Stimulated activated CD4-positive, alpha-beta T cell treated with anti-CD3 and anti-CD28 coated beads, Interleukin-15, amount 100 ng/mL, for 1 hour (primary cell): ENCODE results near the gene CDC14A.
A peak's percentile ranks its signal among the peaks of the same experiment; 100 is the strongest.
"Not testable (repeated sequence)": the region's sequence is repeated elsewhere in the genome, so short reads cannot be mapped to it uniquely, and the experiment has no call there.

Experiments
- DNase-seq, 2 donors: peaks; one replicate each; pipeline ENCODE4 v3.0.0-alpha.2; 2020; ENCODE audit warnings: low read depth in 1 of 2, low spot score in 1 of 2

Gene CDC14A

DNA sequence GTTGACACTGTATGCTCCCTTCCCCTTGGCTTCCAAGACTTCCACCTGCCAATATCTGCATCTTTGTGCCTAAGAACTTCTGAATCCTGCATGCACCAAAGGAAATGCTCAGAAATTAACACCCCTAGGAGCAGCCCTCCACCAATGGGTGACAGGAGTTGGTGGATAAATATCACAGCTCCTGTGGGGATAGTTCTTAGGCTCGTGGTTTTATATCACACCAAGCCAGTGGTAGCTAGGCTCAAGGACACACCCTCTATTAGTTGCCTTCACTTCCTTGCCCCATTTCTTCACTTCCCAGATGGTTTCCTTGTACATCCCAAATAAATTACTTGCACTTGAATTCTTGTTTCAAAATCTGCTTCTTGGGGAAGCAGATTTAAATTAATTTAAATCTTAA lies 16.9 kb upstream of the CDC14A start:
- DNase-seq, result no peak

DNA sequence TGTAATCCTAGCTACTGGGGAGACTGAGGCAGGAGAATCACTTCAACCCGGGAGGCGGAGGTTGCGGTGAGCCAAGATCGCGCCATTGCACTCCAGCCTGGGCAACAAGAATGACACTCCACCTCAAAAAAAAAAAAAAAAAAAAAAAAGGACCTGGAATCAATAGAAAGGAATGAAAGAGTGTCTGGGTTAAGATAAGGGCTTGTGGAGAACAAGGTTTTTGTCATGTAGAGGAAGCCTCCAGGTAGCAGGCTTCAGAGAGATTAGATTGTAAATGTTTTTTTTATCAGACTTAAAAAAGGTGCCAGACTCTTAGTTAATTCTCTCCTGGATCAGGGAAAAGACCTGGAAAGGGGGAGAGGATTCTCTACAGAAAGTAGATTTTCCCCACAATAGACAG lies 14.4 kb upstream of the CDC14A start:
- not testable (repeated sequence) for DNase-seq

GRCh38 chr1:100339735-100340134 lies 12.6 kb upstream of the CDC14A start:
- DNase-seq, result not testable (repeated sequence)

DNA sequence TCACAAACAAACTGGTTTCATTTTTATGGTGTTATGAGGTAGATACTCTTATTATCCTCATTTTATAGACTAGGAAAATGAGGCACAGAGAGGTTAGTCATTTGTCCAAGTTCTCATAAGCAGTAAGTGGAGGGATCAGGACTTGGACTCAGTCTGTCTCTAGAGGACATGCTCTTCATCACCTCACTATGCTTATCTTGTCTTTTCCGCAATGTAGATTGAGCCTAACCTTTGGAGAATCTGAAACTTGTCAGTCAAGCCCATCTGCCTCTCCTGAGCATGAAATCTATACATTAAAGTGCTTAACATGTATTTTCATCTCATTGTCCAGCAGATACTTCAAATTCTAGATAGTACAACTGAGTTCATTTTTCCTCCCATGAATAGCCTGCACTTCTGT lies 11.8 kb upstream of the CDC14A start:
- no peak for DNase-seq

GRCh38 chr1:100342348-100342747 lies 10.0 kb upstream of the CDC14A start:
- DNase-seq, result no peak

- no peak for DNase-seq
Measured at GRCh38 chr1:100343897-100344296, 8.4 kb upstream of the CDC14A start.

DNA sequence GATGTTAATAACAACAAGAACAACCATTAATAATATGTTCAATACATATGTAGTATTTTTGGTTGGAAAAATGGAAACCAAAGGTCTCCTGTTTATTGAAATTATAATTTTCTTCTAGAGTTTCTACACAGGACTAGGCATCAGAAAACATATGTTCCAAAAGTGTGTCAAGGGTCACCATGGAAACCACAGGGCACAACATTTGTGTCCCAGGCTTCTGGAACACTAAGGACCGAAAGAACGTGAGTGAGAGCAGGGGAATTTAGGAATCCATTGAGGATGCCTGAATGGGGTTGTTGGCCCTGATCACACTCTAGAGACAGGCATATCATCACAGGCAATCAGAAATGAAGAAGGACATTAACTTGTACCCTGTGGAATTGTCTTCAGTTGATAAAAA lies 7.5 kb upstream of the CDC14A start:
- DNase-seq, result no peak

- no peak for DNase-seq
Measured at GRCh38 chr1:100346387-100346786, 5.9 kb upstream of the CDC14A start.

- no peak for DNase-seq
Measured at GRCh38 chr1:100347009-100347966, 5.0 kb upstream of the CDC14A start.

DNA sequence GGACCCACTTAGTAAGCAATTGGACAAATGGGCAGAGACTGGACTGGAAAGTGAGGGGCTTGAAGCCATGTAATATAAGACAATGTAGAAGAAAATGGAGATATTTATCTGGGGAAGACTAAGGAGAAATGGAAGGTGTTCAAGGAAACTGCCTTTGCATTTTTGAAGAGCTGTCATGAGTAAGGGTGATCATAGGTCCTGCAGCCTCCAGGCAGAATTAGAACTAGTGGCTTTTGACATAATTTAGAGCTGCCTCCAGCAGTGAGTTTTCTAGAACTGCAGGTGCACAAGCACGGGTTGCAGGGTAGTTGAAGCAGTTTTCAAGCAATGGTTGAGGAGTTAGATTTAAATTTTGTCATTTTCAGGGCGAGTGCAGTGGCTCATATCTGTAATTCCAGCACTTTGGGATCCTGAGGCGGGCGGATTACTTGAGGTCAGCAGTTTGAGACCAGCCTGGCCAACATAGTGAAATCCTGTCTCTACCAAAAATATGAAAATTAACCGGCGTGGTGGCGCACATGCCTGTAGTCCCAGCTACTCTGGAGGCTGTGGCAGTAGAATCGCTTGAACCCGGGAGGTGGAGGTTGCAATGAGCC lies 3.7 kb upstream of the CDC14A start:
- no peak for DNase-seq

- DNase-seq, result no peak
Measured at GRCh38 chr1:100349246-100349645, 3.1 kb upstream of the CDC14A start.

DNA sequence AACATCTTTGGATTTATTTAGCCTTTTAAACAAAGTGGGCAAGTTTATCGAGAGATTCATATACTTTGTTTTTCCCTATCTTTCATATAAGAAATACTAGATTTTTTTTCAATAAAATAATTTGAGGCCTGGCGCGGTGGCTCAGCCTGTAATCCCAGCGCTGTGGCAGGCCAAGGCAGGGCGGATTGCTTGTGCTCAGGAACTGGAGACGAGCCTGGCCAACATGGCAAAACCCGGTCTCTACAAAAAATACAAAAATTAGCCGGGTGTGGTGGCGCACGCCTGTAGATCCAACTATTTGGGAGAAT lies 1.6 kb upstream of the CDC14A start:
- DNase-seq, result no peak

GRCh38 chr1:100351095-100351887 lies 1.0 kb upstream of the CDC14A start:
- peak; percentile 66 to 71 for DNase-seq

DNA sequence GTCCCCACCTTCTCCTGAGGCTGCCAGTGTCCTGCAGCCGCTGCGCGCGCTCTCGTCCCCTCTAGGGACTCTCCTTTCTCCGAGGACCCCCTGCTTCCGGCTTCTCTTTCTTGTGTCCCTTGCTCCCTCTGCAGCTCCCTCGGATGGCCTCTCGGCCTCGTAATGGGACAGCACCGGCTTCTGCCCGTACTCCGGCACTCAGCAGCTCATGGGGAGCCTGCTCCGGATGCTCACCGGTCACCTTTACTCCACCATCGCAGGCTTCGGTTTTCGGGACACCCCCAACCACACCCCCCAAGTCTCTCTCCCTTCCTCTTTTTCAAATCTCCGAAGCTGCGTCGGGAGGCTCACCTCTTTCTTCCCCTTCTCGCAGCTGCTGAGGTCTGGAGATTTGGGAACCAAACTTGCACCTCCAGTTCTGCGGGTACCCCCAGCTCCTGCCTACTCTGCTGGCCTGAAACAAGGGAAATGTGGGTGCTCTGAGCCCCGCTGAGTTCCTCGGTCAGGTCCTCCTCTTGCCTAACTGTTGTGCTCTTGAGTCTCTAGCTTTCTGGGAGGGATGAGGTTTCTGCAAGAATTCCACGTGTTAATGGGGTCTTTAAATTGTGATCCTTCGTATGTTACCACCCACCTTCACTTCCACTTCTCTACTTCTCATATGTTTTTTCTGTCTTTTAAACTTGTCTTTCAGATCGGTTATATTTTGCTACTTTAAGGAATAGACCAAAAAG lies 930 bp downstream of the CDC14A start:
- peak in 1 of 2 donors; percentile 10 for DNase-seq

DNA sequence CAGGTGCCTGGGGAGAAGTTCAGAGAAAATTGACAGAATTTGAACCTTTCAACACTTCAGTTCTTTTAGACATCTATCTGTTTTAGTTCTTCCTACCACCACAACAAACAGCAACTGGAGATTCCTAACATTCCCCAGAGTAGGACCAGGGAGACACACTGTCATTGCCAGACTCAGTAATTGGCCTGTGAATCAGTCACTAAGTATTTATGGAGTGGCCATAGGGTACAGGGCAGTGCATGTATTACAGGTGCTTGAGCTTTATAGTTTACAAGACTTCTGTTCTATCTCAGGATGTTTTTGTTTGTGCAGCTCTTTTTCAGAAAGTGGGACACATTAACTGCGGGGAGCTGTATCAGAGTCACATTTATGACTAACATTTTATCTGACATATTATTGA lies 1.7 kb downstream of the CDC14A start:
- DNase-seq, result no peak

GRCh38 chr1:100354971-100355394 lies 2.7 kb downstream of the CDC14A start:
- no peak for DNase-seq

DNA sequence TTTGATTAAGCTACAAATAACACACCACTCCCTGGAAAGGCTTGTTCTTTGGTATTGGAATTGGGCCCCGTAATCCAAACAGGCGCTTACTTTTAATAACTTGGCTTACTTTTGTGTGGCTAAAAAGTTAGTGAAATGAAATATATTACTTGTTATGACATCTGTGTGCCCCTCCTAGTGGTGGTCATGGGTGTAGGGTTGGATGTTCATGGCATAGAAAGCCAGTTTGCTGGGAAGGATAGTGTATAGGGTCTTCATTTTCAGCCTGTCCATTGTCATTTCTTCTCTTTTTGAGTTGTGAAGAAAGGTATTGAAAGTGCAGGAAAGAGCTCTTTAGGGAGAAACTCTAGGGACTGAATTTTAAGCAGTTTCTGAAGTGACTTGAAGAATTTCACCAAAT lies 5.9 kb downstream of the CDC14A start:
- DNase-seq, result no peak

DNA sequence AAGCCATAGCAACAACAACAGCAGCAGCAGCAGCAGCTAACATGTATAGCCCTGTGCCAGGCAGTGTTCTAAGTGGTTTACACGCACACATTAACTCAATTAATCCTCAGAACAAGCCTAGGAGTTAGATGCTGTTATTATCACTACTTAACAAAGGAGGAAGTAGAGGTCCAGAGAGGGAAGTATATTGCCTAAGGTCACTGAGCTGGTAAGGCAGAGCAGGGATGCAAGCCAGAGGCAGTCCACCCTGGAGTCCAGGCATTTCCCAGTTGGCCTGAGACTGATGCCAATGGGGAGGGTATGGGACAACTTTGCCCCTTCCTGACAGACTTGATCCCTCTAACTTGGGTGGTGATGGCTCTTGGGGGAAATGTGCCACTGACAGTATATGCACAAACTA lies 6.8 kb downstream of the CDC14A start:
- DNase-seq, result no peak

GRCh38 chr1:100360790-100361510 lies 8.6 kb downstream of the CDC14A start:
- DNase-seq, result no peak

GRCh38 chr1:100361511-100362089 lies 9.3 kb downstream of the CDC14A start:
- no peak for DNase-seq
